H9 (cell line): Measurements from ENCODE around the gene HOXB8. TPM values are rescaled to one million over a fixed set of nuclear protein-coding genes. Genes with fewer than 3 reads are reported as not detected.

Experiments used
- DNase-seq: peaks from one replicate; pipeline ENCODE4 v3.0.0-alpha.2; 2017
- H2AFZ ChIP-seq: one replicate; pipeline ENCODE4 v1.6.1; 2013; ENCODE audit warnings: mild to moderate bottlenecking, low read length, control low read depth, moderate library complexity
- H2AK5ac ChIP-seq: 2 replicates; pipeline ENCODE4 v1.6.1; 2013; ENCODE audit warnings: low read length, control low read depth, mixed read lengths; ENCODE audit not compliant: insufficient read length
- H2BK120ac ChIP-seq: one replicate; pipeline ENCODE4 v1.6.1; 2013; ENCODE audit warnings: low read depth, mild to moderate bottlenecking, low read length, control low read depth, inconsistent platforms; ENCODE audit not compliant: poor library complexity, severe bottlenecking
- H2BK12ac ChIP-seq: 2 replicates; pipeline ENCODE4 v1.6.1; 2013; ENCODE audit warnings: low read length, control low read depth, mixed read lengths, low read depth; ENCODE audit not compliant: insufficient read length
- H2BK15ac ChIP-seq: 2 replicates; pipeline ENCODE4 v1.6.1; 2013; ENCODE audit warnings: low read depth, low read length, control low read depth
- H2BK20ac ChIP-seq: one replicate; pipeline ENCODE4 v1.6.1; 2013; ENCODE audit warnings: low read depth, mild to moderate bottlenecking, low read length, control low read depth, inconsistent platforms; ENCODE audit not compliant: poor library complexity, severe bottlenecking
- H2BK5ac ChIP-seq: 2 replicates; pipeline ENCODE4 v1.6.1; 2013; ENCODE audit warnings: low read length, control low read depth, mixed read lengths; ENCODE audit not compliant: insufficient read length
- H3K14ac ChIP-seq: 2 replicates; pipeline ENCODE4 v1.6.1; 2013; ENCODE audit warnings: low read length, control low read depth; ENCODE audit not compliant: insufficient read depth
- H3K18ac ChIP-seq: 2 replicates; pipeline ENCODE4 v1.6.1; 2013; ENCODE audit warnings: low read depth, mild to moderate bottlenecking, mixed read lengths, low read length, control low read depth; ENCODE audit not compliant: insufficient read length
- H3K23ac ChIP-seq: 2 replicates; pipeline ENCODE4 v1.6.1; 2013; ENCODE audit warnings: low read length, control low read depth, mixed read lengths, low read depth; ENCODE audit not compliant: insufficient read length
- H3K23me2 ChIP-seq: 2 replicates; pipeline ENCODE4 v1.6.1; 2013; ENCODE audit warnings: low read depth, mild to moderate bottlenecking, mixed read lengths, low read length, control low read depth; ENCODE audit not compliant: insufficient read length, poor library complexity, severe bottlenecking
- H3K27ac ChIP-seq: 2 replicates; pipeline ENCODE4 v1.5.1; 2013; ENCODE audit warnings: low read length, control low read depth, mixed read lengths, low read depth; ENCODE audit not compliant: insufficient read length
- H3K27me3 ChIP-seq: 2 replicates; pipeline ENCODE4 v1.6.1; 2013; ENCODE audit warnings: low read length, control low read depth, inconsistent platforms; ENCODE audit not compliant: insufficient read depth
- H3K4ac ChIP-seq: 2 replicates; pipeline ENCODE4 v1.6.1; 2013; ENCODE audit warnings: low read depth, mild to moderate bottlenecking, control low read depth, inconsistent platforms, low read length, moderate library complexity
- H3K4me1 ChIP-seq: 2 replicates; pipeline ENCODE4 v1.6.1; 2013; ENCODE audit warnings: low read length, control low read depth, inconsistent platforms; ENCODE audit not compliant: insufficient read depth
- H3K4me2 ChIP-seq: 2 replicates; pipeline ENCODE4 v1.6.1; 2013; ENCODE audit warnings: low read length, control low read depth, mixed read lengths; ENCODE audit not compliant: insufficient read length, insufficient read depth
- H3K56ac ChIP-seq: 2 replicates; pipeline ENCODE4 v1.6.1; 2013; ENCODE audit warnings: low read depth, mild to moderate bottlenecking, mixed read lengths, low read length, control low read depth; ENCODE audit not compliant: insufficient read length
- H3K79me1 ChIP-seq: 2 replicates; pipeline ENCODE4 v1.6.1; 2013; ENCODE audit warnings: low read depth, mild to moderate bottlenecking, moderate library complexity, low read length, control low read depth, inconsistent platforms; ENCODE audit not compliant: insufficient read depth, poor library complexity, severe bottlenecking
- H3K79me2 ChIP-seq: 2 replicates; pipeline ENCODE4 v1.6.1; 2013; ENCODE audit warnings: low read length, control low read depth, inconsistent platforms; ENCODE audit not compliant: insufficient read depth
- H3K9ac ChIP-seq: 2 replicates; pipeline ENCODE4 v1.6.1; 2013; ENCODE audit warnings: low read length, control low read depth, mixed read lengths; ENCODE audit not compliant: insufficient read length; ENCODE audit errors: extremely low read depth
- H3K9me3 ChIP-seq: one replicate; pipeline ENCODE4 v1.6.1; 2013; ENCODE audit warnings: low read depth, low read length, inconsistent platforms; ENCODE audit not compliant: control insufficient read depth
- H3T11ph ChIP-seq: one replicate; pipeline ENCODE4 v1.6.1; 2013; ENCODE audit warnings: mild to moderate bottlenecking, low read length, control low read depth, inconsistent platforms
- H4K20me1 ChIP-seq: one replicate; pipeline ENCODE4 v1.6.1; 2013; ENCODE audit not compliant: control insufficient read depth, insufficient read length, insufficient read depth
- H4K5ac ChIP-seq: 2 replicates; pipeline ENCODE4 v1.6.1; 2013; ENCODE audit warnings: low read depth, mild to moderate bottlenecking, mixed read lengths, low read length, control low read depth; ENCODE audit not compliant: insufficient read length
- H4K8ac ChIP-seq: replicated peaks from 2 replicates; pipeline ENCODE4 v1.6.1; 2013; ENCODE audit warnings: low read length, control low read depth, mixed read lengths, low read depth; ENCODE audit not compliant: insufficient read length
- H4K91ac ChIP-seq: 2 replicates; pipeline ENCODE4 v1.6.1; 2013; ENCODE audit warnings: low read depth, mild to moderate bottlenecking, moderate library complexity, mixed read lengths, low read length, control low read depth; ENCODE audit not compliant: insufficient read length
- H3K27ac Mint-ChIP-seq, 3 experiments: 2 replicates in 2 of 3; 3 replicates in 1 of 3; pipeline ENCODE4 v1.8.0; 2020 to 2021; ENCODE audit warnings: mixed read lengths in 3 of 3, mild to moderate bottlenecking in 1 of 3, moderate library complexity in 1 of 3
- H3K27me3 Mint-ChIP-seq: 2 replicates; pipeline ENCODE4 v1.8.0; 2021; ENCODE audit warnings: low read depth, mild to moderate bottlenecking, moderate library complexity, mixed read lengths
- H3K36me3 Mint-ChIP-seq, 3 experiments: 2 replicates in 2 of 3; 3 replicates in 1 of 3; pipeline ENCODE4 v1.8.0; 2020 to 2021; ENCODE audit warnings: low read depth in 3 of 3, mixed read lengths in 3 of 3; ENCODE audit not compliant: insufficient read depth in 1 of 3
- H3K4me1 Mint-ChIP-seq, 2 experiments: 2 replicates each; pipeline ENCODE4 v1.8.0; 2020; ENCODE audit warnings: mixed read lengths in 2 of 2
- H3K4me3 Mint-ChIP-seq, 2 experiments: 2 replicates in 1 of 2; 3 replicates in 1 of 2; pipeline ENCODE4 v1.8.0; 2020 to 2021; ENCODE audit warnings: mild to moderate bottlenecking in 2 of 2, mixed read lengths in 2 of 2, moderate library complexity in 1 of 2
- H3K9me3 Mint-ChIP-seq, 2 experiments: 2 replicates in 1 of 2; 3 replicates in 1 of 2; pipeline ENCODE4 v1.8.0; 2020; ENCODE audit warnings: mild to moderate bottlenecking in 2 of 2, mixed read lengths in 2 of 2, moderate library complexity in 1 of 2
- WGBS: extraction: QIAGEN DNeasy Blood & Tissue Kit; methylation state at CpG from one replicate; pipeline ENCODE4 v1.1.7; 2013; ENCODE audit warnings: missing lambda C conversion rate, low lambda C conversion rate, mixed read lengths; ENCODE audit not compliant: insufficient read length; ENCODE audit errors: extremely low coverage; 5-methylcytosine and 5-hydroxymethylcytosine counted together
- total RNA-seq: library from RNA; stranded (reverse); gene quantifications from 2 replicates; pipeline ENCODE4 v1.2.1, GENCODE V29; 2021
- TF ChIP-seq, protein P1 (sequence below): fragments of 200-600 bp; sonication (generic); conservative IDR thresholded peaks from 3 replicates; pipeline ENCODE4 v1.8.0; 2021; ENCODE audit warnings: antibody characterized with exemption, mild to moderate bottlenecking

The HOXB8 gene
- total RNA-seq, 1 experiment from 2014 or later = not detected

DNA sequence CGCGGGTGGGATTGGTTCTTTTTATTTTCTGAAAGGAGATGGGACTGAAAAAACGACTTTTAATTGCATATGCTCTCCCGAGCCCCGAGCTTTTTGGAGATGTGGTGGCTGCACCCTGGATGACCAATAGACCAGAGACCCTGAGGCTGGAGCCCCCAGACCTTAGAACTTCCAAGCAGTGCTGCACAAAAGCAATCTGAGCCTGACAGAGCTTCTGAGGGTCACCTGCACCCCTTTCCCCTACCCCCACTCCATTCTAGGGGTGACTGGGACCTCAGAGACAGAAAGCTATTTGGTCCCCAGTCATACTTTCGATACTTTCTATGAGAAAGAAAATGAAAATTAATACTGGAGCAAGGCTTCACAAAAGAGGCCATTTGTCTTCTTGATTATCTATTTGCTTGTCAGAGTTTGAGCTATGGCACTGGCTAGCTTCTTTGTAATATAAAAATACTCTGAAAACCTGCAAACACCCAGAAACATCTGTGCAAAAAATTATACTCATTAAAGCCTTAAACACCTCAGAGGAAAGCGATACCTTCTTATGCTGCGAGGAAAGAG, 40.5 kb downstream of the HOXB8 start:
- H3K4me2 ChIP-seq = no peak overlapping the region
- no peak overlapping the region for H2BK5ac ChIP-seq
- no peaks in the 10 kb centered on the region for H3K79me1 ChIP-seq
- H4K20me1 ChIP-seq = peaks cover 2% of the 10 kb centered on the region
- Mint-ChIP-seq H3K27me3 (peaks cover 17% of the 10 kb centered on the region), H3K4me3 (no peak overlapping the region), H3K9me3 (peaks cover 7 to 10% of the 10 kb centered on the region in 2 experiments; a peak in 4 of 5 replicates), H3K27ac (no peak overlapping the region), H3K36me3 (no peaks in the 10 kb centered on the region; a peak in 2 of 7 replicates), H3K4me1 (peaks cover 5 to 35% of the 10 kb centered on the region in 2 experiments)
- no peak overlapping the region for H3K56ac ChIP-seq
- no peak overlapping the region for H2BK12ac ChIP-seq
- no peak overlapping the region for H2BK120ac ChIP-seq
- H4K8ac ChIP-seq = no peak overlapping the region
- H2AK5ac ChIP-seq = no peak overlapping the region
- H2AFZ ChIP-seq = no peak overlapping the region
- no peak overlapping the region for H3K4ac ChIP-seq
- no peak for DNase-seq
- H2BK20ac ChIP-seq = no peak overlapping the region
- no peak overlapping the region for H3K27ac ChIP-seq
- no peaks in the 10 kb centered on the region for H3K23me2 ChIP-seq
- no peak overlapping the region for H4K91ac ChIP-seq
- H3K14ac ChIP-seq = no peak overlapping the region
- no peaks in the 10 kb centered on the region for H3K79me2 ChIP-seq
- TF ChIP-seq, protein P1, sequence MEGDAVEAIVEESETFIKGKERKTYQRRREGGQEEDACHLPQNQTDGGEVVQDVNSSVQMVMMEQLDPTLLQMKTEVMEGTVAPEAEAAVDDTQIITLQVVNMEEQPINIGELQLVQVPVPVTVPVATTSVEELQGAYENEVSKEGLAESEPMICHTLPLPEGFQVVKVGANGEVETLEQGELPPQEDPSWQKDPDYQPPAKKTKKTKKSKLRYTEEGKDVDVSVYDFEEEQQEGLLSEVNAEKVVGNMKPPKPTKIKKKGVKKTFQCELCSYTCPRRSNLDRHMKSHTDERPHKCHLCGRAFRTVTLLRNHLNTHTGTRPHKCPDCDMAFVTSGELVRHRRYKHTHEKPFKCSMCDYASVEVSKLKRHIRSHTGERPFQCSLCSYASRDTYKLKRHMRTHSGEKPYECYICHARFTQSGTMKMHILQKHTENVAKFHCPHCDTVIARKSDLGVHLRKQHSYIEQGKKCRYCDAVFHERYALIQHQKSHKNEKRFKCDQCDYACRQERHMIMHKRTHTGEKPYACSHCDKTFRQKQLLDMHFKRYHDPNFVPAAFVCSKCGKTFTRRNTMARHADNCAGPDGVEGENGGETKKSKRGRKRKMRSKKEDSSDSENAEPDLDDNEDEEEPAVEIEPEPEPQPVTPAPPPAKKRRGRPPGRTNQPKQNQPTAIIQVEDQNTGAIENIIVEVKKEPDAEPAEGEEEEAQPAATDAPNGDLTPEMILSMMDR = no peak
- no peak overlapping the region for H3K23ac ChIP-seq
- no peak overlapping the region for H3K18ac ChIP-seq
- no peak overlapping the region for H4K5ac ChIP-seq
- no peak overlapping the region for H2BK15ac ChIP-seq
- no peaks in the 10 kb centered on the region for H3K4me1 ChIP-seq
- H3K9me3 ChIP-seq = no peaks in the 10 kb centered on the region
- H3K27me3 ChIP-seq = peaks cover 96% of the 10 kb centered on the region
- no peak overlapping the region for H3K9ac ChIP-seq
- H3T11ph ChIP-seq = no peak overlapping the region
- no CpG with 5 or more reads among the region's 8 CpGs for WGBS
